Posterior cingulate gyrus (tissue), 11 donors: ENCODE measurements around the gene TTL.
"Not testable (repeated sequence)": the region's sequence is repeated elsewhere in the genome, so short reads cannot be mapped to it uniquely, and the experiment has no call there.

ENCODE experiments used
- DNase-seq, 10 donors: peaks; one replicate each; pipeline versions ENCODE4 v3.0.0 to v3.0.0-alpha.2; 2020 to 2021; ENCODE audit warnings: mixed read lengths in 3 of 10
- intact Hi-C: fragments of 100-400 bp; cut with DNase I; formaldehyde crosslinking; loops from one replicate; pipeline ENCODE4 v1.15.1; 2023

Gene TTL

GRCh38 chr2:112509239-112509998 lies 27.5 kb downstream of the TTL start:
- DNase-seq, intact Hi-C loops: not testable (repeated sequence)

- no peak for DNase-seq
- intact Hi-C loops = no loop called here
Observed at GRCh38 chr2:112516801-112517200, 34.8 kb downstream of the TTL start.

- intact Hi-C loops = no loop called here
- DNase-seq = no peak
Observed at GRCh38 chr2:112518807-112519206, 36.9 kb downstream of the TTL start.

- DNase-seq = no peak
Observed at GRCh38 chr2:112519506-112519905, 37.5 kb downstream of the TTL start.

GRCh38 chr2:112520234-112520783 lies 38.4 kb downstream of the TTL start:
- DNase-seq = no peak

More at GRCh38 chr2:112519506-112519905, 37.5 kb downstream of the TTL start:
- intact Hi-C loops = no loop called here

GRCh38 chr2:112523291-112523777 lies 41.4 kb downstream of the TTL start:
- intact Hi-C loops = no loop called here
- DNase-seq = no peak

More at GRCh38 chr2:112520234-112520783, 38.4 kb downstream of the TTL start:
- intact Hi-C loops = no loop called here

GRCh38 chr2:112524276-112524675 lies 42.3 kb downstream of the TTL start:
- intact Hi-C loops = not testable (repeated sequence)

GRCh38 chr2:112528541-112528940 lies 46.6 kb downstream of the TTL start:
- intact Hi-C loops = no loop called here
- DNase-seq = no peak

More at GRCh38 chr2:112524276-112524675, 42.3 kb downstream of the TTL start:
- DNase-seq = not testable (repeated sequence)

- DNase-seq = no peak
- intact Hi-C loops = no loop called here
Observed at GRCh38 chr2:112529757-112530156, 47.8 kb downstream of the TTL start.

GRCh38 chr2:112530728-112531127 lies 48.8 kb downstream of the TTL start:
- DNase-seq = no peak
- intact Hi-C loops = no loop called here

- intact Hi-C loops = no loop called here
- DNase-seq = no peak
Observed at GRCh38 chr2:112534826-112535225, 52.9 kb downstream of the TTL start.

- DNase-seq, intact Hi-C loops: not testable (repeated sequence)
Observed at GRCh38 chr2:112536665-112537064, 54.7 kb downstream of the TTL start.

GRCh38 chr2:112539306-112539705 lies 57.4 kb downstream of the TTL start:
- DNase-seq = no peak
- intact Hi-C loops = no loop called here

- intact Hi-C loops = no loop called here
- DNase-seq = no peak
Observed at GRCh38 chr2:112540906-112541305, 59.0 kb downstream of the TTL start.

- intact Hi-C loops = no loop called here
- DNase-seq = peak in 9 of 10 donors; percentile 63 to 96 (median 78)
Observed at GRCh38 chr2:112541315-112542122, 59.6 kb downstream of the TTL start.

- intact Hi-C loops = no loop called here
- DNase-seq = peak; percentile 81 to 98 (median 88)
Observed at GRCh38 chr2:112542123-112542983, 60.4 kb downstream of the TTL start, which contains the start of gene POLR1B. TSS of gene POLR1B (plus strand) at chr2:112542465. CDS start at chr2:112542495, 30 bp downstream.

- intact Hi-C loops = no loop called here
- peak in 1 of 10 donors; percentile 39 for DNase-seq
Observed at GRCh38 chr2:112542984-112543661, 61.2 kb downstream of the TTL start.

- DNase-seq = no peak
- intact Hi-C loops = no loop called here
Observed at GRCh38 chr2:112547333-112547732, 65.4 kb downstream of the TTL start.

GRCh38 chr2:112548980-112549379 lies 67.0 kb downstream of the TTL start:
- no peak for DNase-seq
- intact Hi-C loops = no loop called here
